H9 (cell line): ENCODE data around the gene HSPB3. TPM values are rescaled to one million over a fixed set of nuclear protein-coding genes. Genes with fewer than 3 reads are reported as not detected.

Experiments used
- DNase-seq: peaks from one replicate; pipeline ENCODE4 v3.0.0-alpha.2; 2017
- H2AFZ ChIP-seq: one replicate; pipeline ENCODE4 v1.6.1; 2013; ENCODE audit warnings: mild to moderate bottlenecking, low read length, control low read depth, moderate library complexity
- H2AK5ac ChIP-seq: 2 replicates; pipeline ENCODE4 v1.6.1; 2013; ENCODE audit warnings: low read length, control low read depth, mixed read lengths; ENCODE audit not compliant: insufficient read length
- H2BK120ac ChIP-seq: one replicate; pipeline ENCODE4 v1.6.1; 2013; ENCODE audit warnings: low read depth, mild to moderate bottlenecking, low read length, control low read depth, inconsistent platforms; ENCODE audit not compliant: poor library complexity, severe bottlenecking
- H2BK12ac ChIP-seq: 2 replicates; pipeline ENCODE4 v1.6.1; 2013; ENCODE audit warnings: low read length, control low read depth, mixed read lengths, low read depth; ENCODE audit not compliant: insufficient read length
- H2BK15ac ChIP-seq: 2 replicates; pipeline ENCODE4 v1.6.1; 2013; ENCODE audit warnings: low read depth, low read length, control low read depth
- H2BK20ac ChIP-seq: one replicate; pipeline ENCODE4 v1.6.1; 2013; ENCODE audit warnings: low read depth, mild to moderate bottlenecking, low read length, control low read depth, inconsistent platforms; ENCODE audit not compliant: poor library complexity, severe bottlenecking
- H2BK5ac ChIP-seq: 2 replicates; pipeline ENCODE4 v1.6.1; 2013; ENCODE audit warnings: low read length, control low read depth, mixed read lengths; ENCODE audit not compliant: insufficient read length
- H3K14ac ChIP-seq: 2 replicates; pipeline ENCODE4 v1.6.1; 2013; ENCODE audit warnings: low read length, control low read depth; ENCODE audit not compliant: insufficient read depth
- H3K18ac ChIP-seq: 2 replicates; pipeline ENCODE4 v1.6.1; 2013; ENCODE audit warnings: low read depth, mild to moderate bottlenecking, mixed read lengths, low read length, control low read depth; ENCODE audit not compliant: insufficient read length
- H3K23ac ChIP-seq: 2 replicates; pipeline ENCODE4 v1.6.1; 2013; ENCODE audit warnings: low read length, control low read depth, mixed read lengths, low read depth; ENCODE audit not compliant: insufficient read length
- H3K23me2 ChIP-seq: 2 replicates; pipeline ENCODE4 v1.6.1; 2013; ENCODE audit warnings: low read depth, mild to moderate bottlenecking, mixed read lengths, low read length, control low read depth; ENCODE audit not compliant: insufficient read length, poor library complexity, severe bottlenecking
- H3K27ac ChIP-seq: 2 replicates; pipeline ENCODE4 v1.5.1; 2013; ENCODE audit warnings: low read length, control low read depth, mixed read lengths, low read depth; ENCODE audit not compliant: insufficient read length
- H3K27me3 ChIP-seq: 2 replicates; pipeline ENCODE4 v1.6.1; 2013; ENCODE audit warnings: low read length, control low read depth, inconsistent platforms; ENCODE audit not compliant: insufficient read depth
- H3K4ac ChIP-seq: 2 replicates; pipeline ENCODE4 v1.6.1; 2013; ENCODE audit warnings: low read depth, mild to moderate bottlenecking, control low read depth, inconsistent platforms, low read length, moderate library complexity
- H3K4me1 ChIP-seq: 2 replicates; pipeline ENCODE4 v1.6.1; 2013; ENCODE audit warnings: low read length, control low read depth, inconsistent platforms; ENCODE audit not compliant: insufficient read depth
- H3K4me2 ChIP-seq: 2 replicates; pipeline ENCODE4 v1.6.1; 2013; ENCODE audit warnings: low read length, control low read depth, mixed read lengths; ENCODE audit not compliant: insufficient read length, insufficient read depth
- H3K56ac ChIP-seq: 2 replicates; pipeline ENCODE4 v1.6.1; 2013; ENCODE audit warnings: low read depth, mild to moderate bottlenecking, mixed read lengths, low read length, control low read depth; ENCODE audit not compliant: insufficient read length
- H3K79me1 ChIP-seq: 2 replicates; pipeline ENCODE4 v1.6.1; 2013; ENCODE audit warnings: low read depth, mild to moderate bottlenecking, moderate library complexity, low read length, control low read depth, inconsistent platforms; ENCODE audit not compliant: insufficient read depth, poor library complexity, severe bottlenecking
- H3K79me2 ChIP-seq: 2 replicates; pipeline ENCODE4 v1.6.1; 2013; ENCODE audit warnings: low read length, control low read depth, inconsistent platforms; ENCODE audit not compliant: insufficient read depth
- H3K9ac ChIP-seq: 2 replicates; pipeline ENCODE4 v1.6.1; 2013; ENCODE audit warnings: low read length, control low read depth, mixed read lengths; ENCODE audit not compliant: insufficient read length; ENCODE audit errors: extremely low read depth
- H3K9me3 ChIP-seq: one replicate; pipeline ENCODE4 v1.6.1; 2013; ENCODE audit warnings: low read depth, low read length, inconsistent platforms; ENCODE audit not compliant: control insufficient read depth
- H3T11ph ChIP-seq: one replicate; pipeline ENCODE4 v1.6.1; 2013; ENCODE audit warnings: mild to moderate bottlenecking, low read length, control low read depth, inconsistent platforms
- H4K20me1 ChIP-seq: one replicate; pipeline ENCODE4 v1.6.1; 2013; ENCODE audit not compliant: control insufficient read depth, insufficient read length, insufficient read depth
- H4K5ac ChIP-seq: 2 replicates; pipeline ENCODE4 v1.6.1; 2013; ENCODE audit warnings: low read depth, mild to moderate bottlenecking, mixed read lengths, low read length, control low read depth; ENCODE audit not compliant: insufficient read length
- H4K8ac ChIP-seq: replicated peaks from 2 replicates; pipeline ENCODE4 v1.6.1; 2013; ENCODE audit warnings: low read length, control low read depth, mixed read lengths, low read depth; ENCODE audit not compliant: insufficient read length
- H4K91ac ChIP-seq: 2 replicates; pipeline ENCODE4 v1.6.1; 2013; ENCODE audit warnings: low read depth, mild to moderate bottlenecking, moderate library complexity, mixed read lengths, low read length, control low read depth; ENCODE audit not compliant: insufficient read length
- H3K27ac Mint-ChIP-seq, 3 experiments: 2 replicates in 2 of 3; 3 replicates in 1 of 3; pipeline ENCODE4 v1.8.0; 2020 to 2021; ENCODE audit warnings: mixed read lengths in 3 of 3, mild to moderate bottlenecking in 1 of 3, moderate library complexity in 1 of 3
- H3K27me3 Mint-ChIP-seq: 2 replicates; pipeline ENCODE4 v1.8.0; 2021; ENCODE audit warnings: low read depth, mild to moderate bottlenecking, moderate library complexity, mixed read lengths
- H3K36me3 Mint-ChIP-seq, 3 experiments: 2 replicates in 2 of 3; 3 replicates in 1 of 3; pipeline ENCODE4 v1.8.0; 2020 to 2021; ENCODE audit warnings: low read depth in 3 of 3, mixed read lengths in 3 of 3; ENCODE audit not compliant: insufficient read depth in 1 of 3
- H3K4me1 Mint-ChIP-seq, 2 experiments: 2 replicates each; pipeline ENCODE4 v1.8.0; 2020; ENCODE audit warnings: mixed read lengths in 2 of 2
- H3K4me3 Mint-ChIP-seq, 2 experiments: 2 replicates in 1 of 2; 3 replicates in 1 of 2; pipeline ENCODE4 v1.8.0; 2020 to 2021; ENCODE audit warnings: mild to moderate bottlenecking in 2 of 2, mixed read lengths in 2 of 2, moderate library complexity in 1 of 2
- H3K9me3 Mint-ChIP-seq, 2 experiments: 2 replicates in 1 of 2; 3 replicates in 1 of 2; pipeline ENCODE4 v1.8.0; 2020; ENCODE audit warnings: mild to moderate bottlenecking in 2 of 2, mixed read lengths in 2 of 2, moderate library complexity in 1 of 2
- WGBS: extraction: QIAGEN DNeasy Blood & Tissue Kit; methylation state at CpG from one replicate; pipeline ENCODE4 v1.1.7; 2013; ENCODE audit warnings: missing lambda C conversion rate, low lambda C conversion rate, mixed read lengths; ENCODE audit not compliant: insufficient read length; ENCODE audit errors: extremely low coverage; 5-methylcytosine and 5-hydroxymethylcytosine counted together
- total RNA-seq: library from RNA; stranded (reverse); gene quantifications from 2 replicates; pipeline ENCODE4 v1.2.1, GENCODE V29; 2021
- TF ChIP-seq, protein P1 (sequence below): fragments of 200-600 bp; sonication (generic); conservative IDR thresholded peaks from 3 replicates; pipeline ENCODE4 v1.8.0; 2021; ENCODE audit warnings: antibody characterized with exemption, mild to moderate bottlenecking

The HSPB3 gene
- total RNA-seq, 1 experiment from 2014 or later = not detected

DNA sequence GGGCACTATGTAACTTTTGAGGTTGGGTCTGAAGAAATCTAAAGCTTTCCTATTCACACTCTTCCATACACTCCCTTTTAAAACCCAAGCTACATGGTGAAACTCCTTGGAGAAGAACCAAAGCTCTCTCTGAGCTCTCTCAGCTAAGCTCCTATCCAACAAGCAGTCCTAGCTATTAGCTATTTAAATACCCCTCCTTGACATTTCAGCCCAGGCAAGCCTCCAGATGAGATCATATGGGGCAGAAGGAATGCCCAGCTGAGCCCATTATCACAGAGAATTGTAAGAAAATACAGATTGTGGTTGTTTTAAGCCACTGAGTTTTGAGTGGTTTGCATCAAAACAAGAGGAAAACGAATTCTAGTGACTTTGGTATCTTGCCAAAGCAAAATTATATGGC, 15.2 kb downstream of the HSPB3 start:
- Mint-ChIP-seq H3K27me3 (no peaks in the 10 kb centered on the region), H3K9me3 (no peaks in the 10 kb centered on the region), H3K4me3 (no peak overlapping the region), H3K4me1 (no peaks in the 10 kb centered on the region), H3K36me3 (no peaks in the 10 kb centered on the region), H3K27ac (no peak overlapping the region)
- no peak for DNase-seq
- H3K23ac ChIP-seq = no peak overlapping the region
- no peak overlapping the region for H3T11ph ChIP-seq
- H2BK12ac ChIP-seq = no peak overlapping the region
- no peak overlapping the region for H2AFZ ChIP-seq
- no peaks in the 10 kb centered on the region for H4K20me1 ChIP-seq
- H2AK5ac ChIP-seq = no peak overlapping the region
- TF ChIP-seq, protein P1, sequence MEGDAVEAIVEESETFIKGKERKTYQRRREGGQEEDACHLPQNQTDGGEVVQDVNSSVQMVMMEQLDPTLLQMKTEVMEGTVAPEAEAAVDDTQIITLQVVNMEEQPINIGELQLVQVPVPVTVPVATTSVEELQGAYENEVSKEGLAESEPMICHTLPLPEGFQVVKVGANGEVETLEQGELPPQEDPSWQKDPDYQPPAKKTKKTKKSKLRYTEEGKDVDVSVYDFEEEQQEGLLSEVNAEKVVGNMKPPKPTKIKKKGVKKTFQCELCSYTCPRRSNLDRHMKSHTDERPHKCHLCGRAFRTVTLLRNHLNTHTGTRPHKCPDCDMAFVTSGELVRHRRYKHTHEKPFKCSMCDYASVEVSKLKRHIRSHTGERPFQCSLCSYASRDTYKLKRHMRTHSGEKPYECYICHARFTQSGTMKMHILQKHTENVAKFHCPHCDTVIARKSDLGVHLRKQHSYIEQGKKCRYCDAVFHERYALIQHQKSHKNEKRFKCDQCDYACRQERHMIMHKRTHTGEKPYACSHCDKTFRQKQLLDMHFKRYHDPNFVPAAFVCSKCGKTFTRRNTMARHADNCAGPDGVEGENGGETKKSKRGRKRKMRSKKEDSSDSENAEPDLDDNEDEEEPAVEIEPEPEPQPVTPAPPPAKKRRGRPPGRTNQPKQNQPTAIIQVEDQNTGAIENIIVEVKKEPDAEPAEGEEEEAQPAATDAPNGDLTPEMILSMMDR = no peak
- H3K23me2 ChIP-seq = no peaks in the 10 kb centered on the region
- no peaks in the 10 kb centered on the region for H3K79me1 ChIP-seq
- H4K5ac ChIP-seq = no peak overlapping the region
- H3K4ac ChIP-seq = no peak overlapping the region
- no peak overlapping the region for H2BK20ac ChIP-seq
- H3K4me1 ChIP-seq = no peaks in the 10 kb centered on the region
- no peaks in the 10 kb centered on the region for H3K9me3 ChIP-seq
- H3K4me2 ChIP-seq = no peak overlapping the region
- H3K18ac ChIP-seq = no peak overlapping the region
- H3K14ac ChIP-seq = no peak overlapping the region
- no peak overlapping the region for H2BK15ac ChIP-seq
- H2BK120ac ChIP-seq = no peak overlapping the region
- no peak overlapping the region for H4K91ac ChIP-seq
- H4K8ac ChIP-seq = no peak overlapping the region
- no peak overlapping the region for H3K56ac ChIP-seq
- no peak overlapping the region for H3K9ac ChIP-seq
- H3K27me3 ChIP-seq = no peaks in the 10 kb centered on the region
- no CpG with 5 or more reads among the region's 1 CpG for WGBS
- no peak overlapping the region for H2BK5ac ChIP-seq
- no peaks in the 10 kb centered on the region; the same call in 1 of the 2 replicates for H3K79me2 ChIP-seq
- H3K27ac ChIP-seq = no peak overlapping the region
